A673 (cell line): ENCODE results near the gene TNPO2.

Experiments
- EZH2 ChIP-seq: fragments of 200-600 bp; sonication (generic); IDR thresholded peaks from 2 replicates; pipeline ENCODE4 v1.6.1; 2017; ENCODE audit warnings: borderline replicate concordance, low read depth, mild to moderate bottlenecking, mixed read lengths, antibody characterized with exemption, low read length; ENCODE audit not compliant: poor library complexity, severe bottlenecking
- TF ChIP-seq, protein P1 (sequence below): fragments of 300-800, 200-600 bp; sonication (generic); conservative IDR thresholded peaks from 2 replicates; pipeline ENCODE4 v1.5.1; 2017; ENCODE audit warnings: low read depth, mild to moderate bottlenecking, antibody characterized with exemption, low read length, moderate library complexity, mixed read lengths

DNA sequence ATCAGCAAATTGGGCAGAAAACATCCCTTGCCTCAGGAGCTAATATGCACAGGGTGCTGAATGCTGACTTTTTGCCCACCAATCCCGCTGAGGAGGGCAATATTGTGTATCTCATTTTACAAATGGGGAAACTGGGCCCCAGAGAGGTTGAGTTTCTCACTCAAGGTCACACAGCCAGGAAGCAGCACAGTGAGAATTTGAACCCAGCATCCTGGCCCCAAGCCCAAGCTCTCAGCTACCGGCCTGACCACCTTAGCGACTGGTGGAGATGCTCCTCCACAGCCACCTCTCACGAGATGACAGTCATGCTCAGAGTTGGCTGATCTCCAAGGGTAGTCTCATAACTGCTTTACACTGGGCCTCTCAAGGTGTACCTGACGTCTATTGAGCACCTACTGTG, 30.8 kb downstream of the TNPO2 start:
- TF ChIP-seq, protein P1, sequence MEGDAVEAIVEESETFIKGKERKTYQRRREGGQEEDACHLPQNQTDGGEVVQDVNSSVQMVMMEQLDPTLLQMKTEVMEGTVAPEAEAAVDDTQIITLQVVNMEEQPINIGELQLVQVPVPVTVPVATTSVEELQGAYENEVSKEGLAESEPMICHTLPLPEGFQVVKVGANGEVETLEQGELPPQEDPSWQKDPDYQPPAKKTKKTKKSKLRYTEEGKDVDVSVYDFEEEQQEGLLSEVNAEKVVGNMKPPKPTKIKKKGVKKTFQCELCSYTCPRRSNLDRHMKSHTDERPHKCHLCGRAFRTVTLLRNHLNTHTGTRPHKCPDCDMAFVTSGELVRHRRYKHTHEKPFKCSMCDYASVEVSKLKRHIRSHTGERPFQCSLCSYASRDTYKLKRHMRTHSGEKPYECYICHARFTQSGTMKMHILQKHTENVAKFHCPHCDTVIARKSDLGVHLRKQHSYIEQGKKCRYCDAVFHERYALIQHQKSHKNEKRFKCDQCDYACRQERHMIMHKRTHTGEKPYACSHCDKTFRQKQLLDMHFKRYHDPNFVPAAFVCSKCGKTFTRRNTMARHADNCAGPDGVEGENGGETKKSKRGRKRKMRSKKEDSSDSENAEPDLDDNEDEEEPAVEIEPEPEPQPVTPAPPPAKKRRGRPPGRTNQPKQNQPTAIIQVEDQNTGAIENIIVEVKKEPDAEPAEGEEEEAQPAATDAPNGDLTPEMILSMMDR: no peak
- TF ChIP-seq EZH2: no peak
